ENCODE data around the gene C1QTNF9. TPM values are rescaled to one million over a fixed set of nuclear protein-coding genes. Genes with fewer than 3 reads are reported as not detected.

Gene C1QTNF9
- total RNA-seq, 2 donors from 2014 or later: 0.67 TPM; not detected in 1

DNA sequence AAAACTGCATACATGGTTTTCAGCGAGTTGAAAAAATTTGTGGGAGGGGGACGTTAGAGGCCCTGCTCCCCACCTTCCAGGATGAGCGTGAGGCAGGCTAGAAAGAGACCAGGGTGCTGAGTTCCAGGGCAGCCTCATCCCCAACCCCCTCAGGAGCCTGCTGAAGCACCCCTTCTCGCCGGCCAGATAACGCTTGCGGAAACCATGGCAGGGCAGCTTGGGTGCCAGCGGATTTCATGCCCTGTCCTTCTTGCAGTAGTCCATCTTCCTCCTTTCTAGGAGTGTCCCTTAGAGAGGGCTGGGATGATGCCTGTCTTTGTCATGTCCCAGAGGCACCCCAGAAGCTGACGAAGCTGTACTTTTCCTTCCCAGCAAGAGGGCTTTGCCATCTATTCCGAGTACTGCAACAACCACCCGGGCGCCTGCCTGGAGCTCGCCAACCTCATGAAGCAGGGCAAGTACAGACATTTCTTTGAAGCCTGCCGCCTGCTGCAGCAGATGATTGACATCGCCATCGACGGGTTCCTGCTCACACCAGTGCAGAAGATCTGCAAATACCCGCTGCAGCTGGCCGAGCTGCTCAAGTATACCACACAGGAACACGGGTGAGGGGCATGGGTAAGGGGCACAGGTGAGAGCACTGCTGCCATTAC is 19.0 kb upstream of the C1QTNF9 start:
- no peak for DNase-seq (ENCODE audit: low spot score)
- H3K36me3 ChIP-seq: peaks cover 80% of the 10 kb centered on the region

GRCh38 chr13:24292481-24292880 is 16.9 kb upstream of the C1QTNF9 start:
- Histone ChIP-seq H3K27ac (no peak overlapping the region), H3K4me3 (no peak overlapping the region), H3K4me1 (no peaks in the 10 kb centered on the region), H3K9me3 (no peaks in the 10 kb centered on the region), H3K27me3 (no peaks in the 10 kb centered on the region), H3K36me3 (peaks cover 83% of the 10 kb centered on the region)
- no peak for DNase-seq (ENCODE audit: low spot score)
- TF ChIP-seq CTCF (IDR thresholded peaks at IDR 0.05): no peak

More for the DNA sequence above, 19.0 kb upstream of the C1QTNF9 start:
- Histone ChIP-seq H3K4me3 (no peak overlapping the region), H3K9me3 (no peaks in the 10 kb centered on the region), H3K4me1 (no peaks in the 10 kb centered on the region), H3K27ac (no peak overlapping the region), H3K27me3 (no peaks in the 10 kb centered on the region)
- no peak for TF ChIP-seq CTCF (IDR thresholded peaks at IDR 0.05)

GRCh38 chr13:24293746-24294145 is 15.6 kb upstream of the C1QTNF9 start:
- H3K9me3 ChIP-seq: no peaks in the 10 kb centered on the region
- H3K36me3 ChIP-seq: peaks cover 84% of the 10 kb centered on the region
- TF ChIP-seq CTCF (IDR thresholded peaks at IDR 0.05): no peak
- H3K27me3 ChIP-seq: no peaks in the 10 kb centered on the region
- DNase-seq (ENCODE audit: low spot score): no peak
- no peak overlapping the region for H3K4me3 ChIP-seq
- no peak overlapping the region for H3K27ac ChIP-seq
- H3K4me1 ChIP-seq: no peaks in the 10 kb centered on the region

- TF ChIP-seq CTCF (IDR thresholded peaks at IDR 0.05): no peak
- Histone ChIP-seq H3K27me3 (no peaks in the 10 kb centered on the region), H3K4me1 (peaks cover 0 to 8% of the 10 kb centered on the region in 2 donors), H3K36me3 (peaks cover 80% of the 10 kb centered on the region), H3K9me3 (no peaks in the 10 kb centered on the region), H3K4me3 (no peak overlapping the region), H3K27ac (no peak overlapping the region)
- no peak for DNase-seq (ENCODE audit: low spot score)
Measured at GRCh38 chr13:24299488-24300114, 9.8 kb upstream of the C1QTNF9 start.

- Histone ChIP-seq H3K4me3 (no peak overlapping the region), H3K9me3 (no peaks in the 10 kb centered on the region), H3K27ac (no peak overlapping the region), H3K36me3 (peaks cover 62% of the 10 kb centered on the region), H3K27me3 (no peaks in the 10 kb centered on the region), H3K4me1 (peaks cover 0 to 8% of the 10 kb centered on the region in 2 donors)
- no peak for DNase-seq (ENCODE audit: low spot score)
- no peak for TF ChIP-seq CTCF (IDR thresholded peaks at IDR 0.05)
Measured at GRCh38 chr13:24301434-24301833, 7.9 kb upstream of the C1QTNF9 start.

Measured in right atrium auricular region (tissue), 2 donors.